GM06990 (cell line): ENCODE results near the gene RCHY1.
"Not testable (repeated sequence)": the region's sequence is repeated elsewhere in the genome, so short reads cannot be mapped to it uniquely, and the experiment has no call there.

ENCODE experiments used
- DNase-seq: peaks from one replicate; pipeline ENCODE4 v3.0.0-alpha.2; 2011; ENCODE audit not compliant: insufficient read length; ENCODE audit errors: extremely low read depth
- H3K27me3 ChIP-seq: replicated peaks from 2 replicates; pipeline ENCODE4 v1.6.0; 2011; ENCODE audit warnings: low read length; ENCODE audit not compliant: control insufficient read depth, insufficient read depth
- H3K36me3 ChIP-seq: 2 replicates; pipeline ENCODE4 v1.5.1; 2011; ENCODE audit warnings: low read length; ENCODE audit not compliant: control insufficient read depth, insufficient read depth
- H3K4me3 ChIP-seq: replicated peaks from 2 replicates; pipeline ENCODE4 v1.5.1; 2011; ENCODE audit warnings: low read depth, mild to moderate bottlenecking, control low read depth, low read length
- TF ChIP-seq, protein P1 (sequence below): IDR thresholded peaks from 2 replicates; pipeline ENCODE4 v1.5.1; 2011; ENCODE audit warnings: low read length, control low read depth, mild to moderate bottlenecking, inconsistent platforms; ENCODE audit not compliant: insufficient read depth, poor library complexity, severe bottlenecking

The RCHY1 gene

DNA sequence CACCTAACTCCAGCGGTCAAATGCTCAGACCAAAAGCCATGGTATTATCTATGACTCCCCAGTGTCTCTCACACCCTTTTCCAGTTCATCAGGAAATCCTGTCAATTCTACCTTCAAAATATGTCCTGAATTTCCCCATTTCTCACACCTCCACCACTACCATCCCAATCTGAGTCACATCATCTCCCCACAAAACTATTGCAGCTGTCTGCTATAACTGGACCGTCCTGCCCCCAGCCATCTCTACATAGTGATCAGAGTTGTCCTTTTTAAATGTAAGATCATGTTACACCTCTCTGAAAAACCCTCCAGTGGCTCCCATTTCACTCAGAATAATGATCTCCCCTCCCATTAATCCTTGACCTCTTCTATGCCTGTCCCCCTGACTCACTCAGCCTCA, 34.8 kb upstream of the RCHY1 start:
- no peak overlapping the region for H3K4me3 ChIP-seq
- no peaks in the 10 kb centered on the region for H3K27me3 ChIP-seq
- DNase-seq: no peak
- TF ChIP-seq, protein P1, sequence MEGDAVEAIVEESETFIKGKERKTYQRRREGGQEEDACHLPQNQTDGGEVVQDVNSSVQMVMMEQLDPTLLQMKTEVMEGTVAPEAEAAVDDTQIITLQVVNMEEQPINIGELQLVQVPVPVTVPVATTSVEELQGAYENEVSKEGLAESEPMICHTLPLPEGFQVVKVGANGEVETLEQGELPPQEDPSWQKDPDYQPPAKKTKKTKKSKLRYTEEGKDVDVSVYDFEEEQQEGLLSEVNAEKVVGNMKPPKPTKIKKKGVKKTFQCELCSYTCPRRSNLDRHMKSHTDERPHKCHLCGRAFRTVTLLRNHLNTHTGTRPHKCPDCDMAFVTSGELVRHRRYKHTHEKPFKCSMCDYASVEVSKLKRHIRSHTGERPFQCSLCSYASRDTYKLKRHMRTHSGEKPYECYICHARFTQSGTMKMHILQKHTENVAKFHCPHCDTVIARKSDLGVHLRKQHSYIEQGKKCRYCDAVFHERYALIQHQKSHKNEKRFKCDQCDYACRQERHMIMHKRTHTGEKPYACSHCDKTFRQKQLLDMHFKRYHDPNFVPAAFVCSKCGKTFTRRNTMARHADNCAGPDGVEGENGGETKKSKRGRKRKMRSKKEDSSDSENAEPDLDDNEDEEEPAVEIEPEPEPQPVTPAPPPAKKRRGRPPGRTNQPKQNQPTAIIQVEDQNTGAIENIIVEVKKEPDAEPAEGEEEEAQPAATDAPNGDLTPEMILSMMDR: no peak
- H3K36me3 ChIP-seq: peaks cover 2% of the 10 kb centered on the region

DNA sequence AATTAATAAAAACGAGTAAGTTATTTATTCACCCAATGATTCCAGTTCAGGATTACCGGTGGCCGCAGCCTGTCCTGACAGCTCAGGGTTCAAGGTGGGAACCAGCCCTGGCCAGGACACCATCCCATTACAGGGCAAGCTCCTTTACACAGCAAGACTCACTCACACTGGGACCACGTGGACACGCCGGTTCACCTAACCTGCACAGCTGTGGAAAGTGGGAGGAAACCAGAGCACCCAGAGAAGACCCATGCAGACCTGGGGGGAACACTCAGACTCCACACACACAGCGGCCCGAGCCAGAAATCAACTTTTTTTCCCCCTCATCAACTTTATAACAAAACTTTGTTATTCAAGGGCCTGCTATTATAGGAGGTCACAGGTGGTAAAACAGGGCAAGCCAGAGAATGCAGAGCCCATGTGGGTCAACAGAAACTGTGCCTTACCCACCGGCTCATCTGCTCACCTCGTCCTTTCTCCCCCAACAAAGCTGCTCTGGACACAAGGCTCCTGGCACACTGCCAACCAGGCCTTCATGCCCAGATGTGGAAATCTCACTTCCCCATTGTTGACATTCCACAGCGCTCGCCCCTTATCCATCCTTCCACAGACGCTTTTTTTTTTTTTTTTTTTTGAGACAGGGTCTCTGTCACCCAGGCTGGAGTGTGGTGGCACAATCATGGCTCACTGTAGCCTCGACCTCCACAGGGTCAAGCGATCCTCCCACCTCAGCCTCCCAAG, 33.6 kb upstream of the RCHY1 start:
- DNase-seq: no peak
- H3K4me3 ChIP-seq: no peak overlapping the region
- TF ChIP-seq, protein P1: no peak
- peaks cover 2% of the 10 kb centered on the region for H3K36me3 ChIP-seq
- no peaks in the 10 kb centered on the region for H3K27me3 ChIP-seq

DNA sequence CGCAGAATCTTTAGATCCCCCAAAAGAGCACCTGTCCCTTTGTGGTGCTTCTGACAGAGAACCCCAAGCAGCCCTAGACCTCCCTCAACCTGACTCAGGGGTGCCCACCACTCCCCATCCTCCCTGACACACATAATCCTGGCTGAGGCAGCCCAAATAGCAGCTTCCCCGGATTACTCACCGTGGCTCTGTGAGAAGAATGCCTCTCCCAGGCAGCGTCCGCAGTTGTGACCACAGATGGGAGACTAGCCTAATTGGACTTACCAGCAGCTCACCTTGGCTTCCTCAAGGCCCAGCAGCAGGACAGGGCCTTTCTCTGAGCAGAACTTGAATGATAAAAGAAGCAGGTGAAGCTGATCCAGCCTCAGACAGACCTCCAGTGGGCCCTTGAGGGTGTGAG, 31.3 kb upstream of the RCHY1 start:
- TF ChIP-seq, protein P1: no peak
- no peak overlapping the region for H3K4me3 ChIP-seq
- H3K36me3 ChIP-seq: peaks cover 2% of the 10 kb centered on the region
- H3K27me3 ChIP-seq: no peaks in the 10 kb centered on the region
- no peak for DNase-seq

DNA sequence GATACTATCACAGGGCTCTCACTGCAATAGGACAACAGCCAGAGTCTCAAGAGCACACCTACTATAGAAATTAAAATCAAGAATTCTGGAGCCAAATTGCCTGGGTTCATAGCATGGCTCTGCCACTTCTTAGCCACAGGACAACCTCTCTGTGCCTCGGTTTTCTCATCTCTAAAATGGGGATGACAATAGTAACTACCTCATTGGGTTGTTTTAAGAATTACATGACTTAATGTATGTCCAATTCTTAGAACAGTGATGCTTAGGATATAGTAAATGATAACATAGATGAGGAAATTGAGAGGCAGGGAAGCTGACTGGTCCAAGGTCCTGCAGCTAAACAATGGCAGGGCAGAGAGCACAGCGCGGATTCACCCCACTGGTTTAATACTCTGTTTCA, 30.7 kb upstream of the RCHY1 start:
- Histone ChIP-seq H3K27me3 (no peaks in the 10 kb centered on the region), H3K4me3 (no peak overlapping the region), H3K36me3 (peaks cover 2% of the 10 kb centered on the region)
- DNase-seq: no peak
- TF ChIP-seq, protein P1: no peak

DNA sequence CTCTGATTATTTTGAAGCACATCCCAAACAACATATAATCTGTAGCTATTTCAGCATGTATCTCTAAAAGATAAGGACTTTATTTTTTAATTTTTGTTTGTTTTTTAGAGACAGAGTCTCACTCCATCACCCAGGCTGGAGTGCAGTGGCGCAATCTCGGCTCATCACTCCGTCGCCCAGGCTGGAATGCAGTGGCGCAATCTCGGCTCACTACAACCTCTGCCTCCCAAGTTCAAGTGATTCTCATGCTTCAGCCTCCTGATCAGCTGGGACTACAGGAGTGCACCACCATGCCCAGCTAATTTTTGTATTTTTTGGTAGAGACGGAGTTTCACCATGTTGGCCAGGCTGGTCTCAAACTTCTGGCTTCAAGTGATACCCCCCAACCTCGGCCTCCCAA, 30.0 kb upstream of the RCHY1 start:
- not testable (repeated sequence) for H3K36me3 ChIP-seq, H3K4me3 ChIP-seq, H3K27me3 ChIP-seq, DNase-seq

DNA sequence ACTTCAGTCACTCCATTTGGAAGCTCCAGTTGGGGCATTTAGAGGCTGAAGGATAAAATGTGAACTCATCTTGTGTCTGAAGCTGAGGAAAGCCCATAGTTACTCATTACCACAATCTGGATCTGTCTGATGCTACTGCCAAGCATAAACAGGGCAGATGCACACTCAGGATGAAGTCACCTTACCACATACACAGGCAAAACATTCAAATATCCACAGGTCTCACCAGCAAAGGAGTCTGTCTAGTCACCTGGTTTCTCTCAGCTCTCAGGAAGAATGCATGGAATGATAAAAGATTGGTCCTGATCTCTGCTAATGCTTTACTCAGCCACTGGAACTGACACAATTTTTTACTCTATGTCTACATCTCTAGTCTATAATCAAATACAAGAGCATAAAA, 28.6 kb upstream of the RCHY1 start:
- Histone ChIP-seq H3K27me3 (no peaks in the 10 kb centered on the region), H3K4me3 (no peak overlapping the region), H3K36me3 (peaks cover 2% of the 10 kb centered on the region)
- TF ChIP-seq, protein P1: no peak
- DNase-seq: no peak

DNA sequence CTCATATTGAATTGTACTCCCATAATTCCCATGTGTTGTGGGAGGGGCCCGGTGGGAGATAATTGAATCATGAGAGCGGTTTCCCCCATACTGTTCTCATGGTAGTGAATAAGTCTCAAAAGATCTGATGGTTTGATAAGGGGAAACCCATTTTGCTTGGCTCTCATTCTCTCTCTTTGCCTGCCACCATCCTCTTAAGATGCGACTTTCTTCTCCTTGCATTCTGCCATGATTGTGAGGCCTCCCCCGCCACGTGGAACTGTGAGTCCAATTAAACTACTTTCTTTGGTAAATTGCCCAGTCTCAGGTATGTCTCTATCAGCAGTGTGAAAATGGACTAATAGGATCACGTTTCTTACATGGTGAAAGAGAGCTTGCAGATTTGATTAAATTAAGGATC, 23.1 kb upstream of the RCHY1 start:
- H3K4me3 ChIP-seq, DNase-seq, H3K27me3 ChIP-seq, H3K36me3 ChIP-seq: not testable (repeated sequence)

DNA sequence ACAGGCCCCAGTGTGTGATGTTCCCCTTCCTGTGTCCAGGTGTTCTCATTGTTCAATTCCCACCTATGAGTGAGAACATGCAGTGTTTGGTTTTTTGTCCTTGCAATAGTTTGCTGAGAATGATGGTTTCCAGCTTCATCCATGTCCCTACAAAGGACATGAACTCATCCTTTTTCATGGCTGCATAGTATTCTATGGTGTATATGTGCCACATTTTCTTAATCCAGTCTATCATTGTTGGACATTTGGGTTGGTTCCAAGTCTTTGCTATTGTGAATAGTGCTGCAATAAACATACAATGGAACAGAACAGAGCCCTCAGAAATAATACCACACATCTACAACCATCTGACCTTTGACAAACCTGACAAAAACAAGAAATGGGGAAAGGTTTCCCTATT, 19.7 kb upstream of the RCHY1 start:
- not testable (repeated sequence) for H3K36me3 ChIP-seq, DNase-seq, H3K27me3 ChIP-seq, H3K4me3 ChIP-seq

DNA sequence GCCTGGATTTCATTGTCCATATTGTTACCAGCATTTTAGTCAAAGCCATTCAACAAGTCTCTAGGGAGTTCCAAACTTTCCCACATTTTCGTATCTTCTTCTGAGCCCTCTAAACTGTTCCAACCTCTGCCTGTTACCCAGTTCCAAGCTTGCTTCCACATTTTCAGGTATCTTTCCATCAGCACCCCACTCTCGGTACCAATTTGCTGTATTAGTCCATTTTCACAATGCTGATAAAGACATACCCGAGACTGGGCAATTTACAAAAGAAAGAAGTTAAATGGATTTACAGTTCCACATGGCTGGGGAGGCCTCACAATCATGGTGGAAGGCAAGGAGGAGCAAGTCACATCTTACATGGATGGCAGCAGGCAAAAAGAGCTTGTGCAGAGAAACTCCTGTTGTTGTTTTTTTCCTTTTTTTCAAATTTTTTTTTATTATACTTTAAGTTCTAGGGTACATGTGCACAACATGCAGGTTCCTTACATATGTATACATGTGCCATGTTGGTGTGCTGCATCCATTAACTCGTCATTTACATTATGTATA, 19.2 kb upstream of the RCHY1 start:
- not testable (repeated sequence) for H3K36me3 ChIP-seq, H3K4me3 ChIP-seq, DNase-seq, H3K27me3 ChIP-seq
